ENCODE measurements around the gene KDM5B.

Gene KDM5B

DNA sequence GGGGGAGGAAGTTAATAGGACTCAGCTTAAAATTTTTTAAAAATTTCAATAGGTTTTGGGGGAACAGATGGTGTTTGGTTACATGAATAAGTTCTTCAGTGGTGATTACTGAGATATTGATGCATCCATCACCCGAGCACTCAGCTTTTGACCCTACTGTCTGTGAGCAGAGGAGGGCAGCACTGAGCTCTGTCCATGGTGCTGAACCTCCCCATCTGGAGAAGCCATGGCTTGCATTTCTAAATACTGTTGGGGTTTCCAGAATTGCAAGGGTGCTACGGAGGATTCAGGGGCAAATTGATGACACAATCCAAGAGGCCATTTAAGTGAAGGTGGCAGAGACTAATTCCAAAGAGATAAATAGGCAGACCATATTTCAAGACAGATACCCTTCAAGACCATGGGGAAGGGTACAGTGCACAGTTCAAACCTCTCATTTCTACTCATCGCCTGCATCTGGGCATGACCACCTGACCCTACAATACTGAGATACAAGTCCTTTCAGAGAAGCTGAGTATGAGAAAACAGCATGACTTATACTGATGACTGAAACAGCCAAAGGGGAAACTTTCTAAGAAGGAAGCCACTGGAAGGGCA, 115.2 kb downstream of the KDM5B start:
- Mint-ChIP-seq H3K27ac (peak overlapping the region; percentile 91), H3K4me3 (no peak overlapping the region), H3K9me3 (peaks cover 9% of the 10 kb centered on the region), H3K27me3 (peaks cover 28% of the 10 kb centered on the region), H3K4me1 (no peaks in the 10 kb centered on the region), H3K36me3 (no peaks in the 10 kb centered on the region)

DNA sequence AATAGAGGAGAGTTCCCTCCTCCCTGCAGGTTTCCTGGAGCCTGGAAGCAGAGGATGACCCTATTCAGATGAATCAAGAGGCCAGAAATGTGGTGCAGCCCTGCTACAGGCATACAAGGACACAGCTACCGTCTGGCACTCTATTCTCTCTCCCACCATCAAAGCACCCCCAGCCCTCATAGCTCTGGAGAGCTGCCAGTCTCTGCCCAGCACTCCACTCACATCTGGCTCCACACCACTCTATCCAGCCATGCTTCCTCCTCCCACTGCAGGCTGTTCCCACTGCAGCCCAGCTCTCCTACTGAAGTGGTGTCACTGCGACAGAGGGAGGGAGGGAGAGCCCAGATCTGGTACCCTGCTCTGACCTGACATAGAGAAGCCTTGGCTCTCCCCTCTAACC, 116.4 kb downstream of the KDM5B start:
- peaks cover 9% of the 10 kb centered on the region for H3K9me3 Mint-ChIP-seq
- no peak overlapping the region for H3K27ac Mint-ChIP-seq
- no peaks in the 10 kb centered on the region for H3K4me1 Mint-ChIP-seq
- H3K36me3 Mint-ChIP-seq: no peaks in the 10 kb centered on the region
- H3K27me3 Mint-ChIP-seq: peaks cover 31% of the 10 kb centered on the region
- no peak overlapping the region for H3K4me3 Mint-ChIP-seq

DNA sequence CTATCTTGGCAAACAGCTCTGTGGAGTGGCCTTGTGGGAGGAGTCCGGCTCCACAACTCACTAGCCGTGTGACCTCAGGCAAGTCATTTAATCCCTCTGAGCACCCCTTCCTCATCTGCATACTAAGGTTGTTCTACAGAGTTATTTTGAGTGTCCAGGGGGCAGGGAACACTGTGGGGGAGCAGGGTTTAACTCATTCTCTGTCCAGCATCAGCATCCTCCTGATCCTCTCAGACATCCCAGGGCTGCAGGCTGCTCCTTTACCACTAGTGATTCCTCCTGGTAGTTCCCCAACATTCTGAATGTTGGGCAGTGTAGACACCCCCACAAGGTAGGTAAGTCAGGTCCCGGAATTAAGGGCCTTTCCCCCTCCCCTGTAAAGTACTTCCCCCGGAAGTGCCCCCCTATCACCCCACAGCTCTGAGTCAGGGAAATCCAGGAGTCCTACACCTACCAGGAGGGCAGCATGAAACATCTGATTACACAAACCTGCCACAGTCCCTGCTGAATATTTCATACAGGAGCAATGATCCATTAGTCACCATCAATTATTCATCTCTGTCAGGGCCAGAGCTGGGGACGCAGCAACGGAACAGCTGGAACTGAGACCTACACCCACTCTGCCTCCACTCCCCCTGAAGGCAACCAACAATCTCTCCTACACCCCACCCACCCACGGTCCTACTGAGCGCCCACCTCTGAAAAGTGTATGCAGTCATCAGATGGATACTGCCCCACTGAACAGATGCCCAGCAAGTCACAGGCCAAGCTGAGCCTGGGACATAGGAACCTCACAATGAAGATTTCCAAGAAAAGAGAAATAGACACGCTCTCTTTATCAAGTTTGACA, 118.5 kb downstream of the KDM5B start:
- H3K27ac Mint-ChIP-seq: no peak overlapping the region
- H3K9me3 Mint-ChIP-seq: peaks cover 5% of the 10 kb centered on the region
- no peaks in the 10 kb centered on the region for H3K36me3 Mint-ChIP-seq
- no peaks in the 10 kb centered on the region for H3K4me1 Mint-ChIP-seq
- no peak overlapping the region for H3K4me3 Mint-ChIP-seq
- H3K27me3 Mint-ChIP-seq: peaks cover 33% of the 10 kb centered on the region

DNA sequence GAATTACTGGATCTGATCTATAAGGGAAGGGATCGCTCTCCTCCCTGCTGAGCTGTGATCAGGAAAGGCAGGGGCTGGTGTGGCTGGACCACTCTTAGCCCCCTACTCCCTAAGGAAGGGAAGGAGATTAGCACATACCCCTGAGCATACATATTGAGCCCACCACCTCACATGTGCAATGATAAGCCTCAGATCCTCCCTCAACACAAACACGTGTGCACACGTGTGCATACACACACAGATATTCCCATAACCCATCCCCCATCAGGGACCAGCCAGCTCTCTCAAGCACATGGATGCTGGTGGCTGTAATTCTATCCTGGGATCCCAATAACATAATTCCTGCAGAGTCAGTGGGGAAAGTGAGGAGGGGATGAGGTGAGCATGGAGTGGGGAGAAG, 119.1 kb downstream of the KDM5B start:
- no peak overlapping the region for H3K4me3 Mint-ChIP-seq
- peaks cover 5% of the 10 kb centered on the region for H3K9me3 Mint-ChIP-seq
- H3K4me1 Mint-ChIP-seq: no peaks in the 10 kb centered on the region
- no peak overlapping the region for H3K27ac Mint-ChIP-seq
- peaks cover 32% of the 10 kb centered on the region for H3K27me3 Mint-ChIP-seq
- H3K36me3 Mint-ChIP-seq: no peaks in the 10 kb centered on the region

DNA sequence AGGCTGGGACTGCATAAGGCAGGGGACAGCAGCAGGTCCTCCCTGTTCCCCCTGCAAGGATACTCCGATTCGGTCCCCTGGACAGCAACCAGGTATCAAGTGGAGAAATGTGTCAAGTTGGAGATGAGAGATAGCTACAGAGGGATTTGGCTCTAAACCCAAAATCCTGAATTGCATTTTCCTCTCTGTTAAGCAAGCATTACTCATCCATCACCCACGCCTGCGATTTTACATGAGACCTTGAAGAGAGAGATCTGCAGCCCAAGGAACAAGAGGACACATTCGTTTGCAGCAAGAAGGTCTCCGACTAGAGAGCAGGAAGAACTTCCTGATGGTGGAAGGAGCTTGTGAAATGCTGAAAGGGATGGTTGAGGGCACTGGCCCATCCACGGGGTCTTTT, 119.8 kb downstream of the KDM5B start:
- peaks cover 5% of the 10 kb centered on the region for H3K9me3 Mint-ChIP-seq

DNA sequence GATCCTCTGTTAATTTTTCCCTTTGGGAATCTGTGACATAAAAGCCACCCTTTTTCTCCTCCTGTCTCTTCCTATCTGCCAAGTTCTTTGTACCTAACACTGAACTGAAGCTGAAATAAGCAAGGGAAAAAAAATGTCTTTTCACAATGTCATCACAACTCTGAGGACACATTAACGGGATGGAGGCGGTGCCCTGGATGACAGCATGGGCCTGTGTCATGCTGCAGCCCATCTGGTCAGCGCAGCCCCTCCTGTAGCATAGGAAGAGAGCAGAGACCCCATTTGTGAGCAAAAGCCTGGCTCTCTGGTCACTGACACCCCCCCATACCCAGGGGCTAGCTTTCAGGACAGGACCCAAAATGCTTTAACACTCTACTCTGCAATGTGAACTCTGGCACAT, 120.4 kb downstream of the KDM5B start:
- Mint-ChIP-seq H3K27me3 (peaks cover 29% of the 10 kb centered on the region), H3K4me1 (no peaks in the 10 kb centered on the region), H3K27ac (no peak overlapping the region), H3K36me3 (no peaks in the 10 kb centered on the region), H3K4me3 (no peak overlapping the region), H3K9me3 (peaks cover under 1% of the 10 kb centered on the region)

More for the DNA sequence above, 119.8 kb downstream of the KDM5B start:
- H3K27me3 Mint-ChIP-seq: peaks cover 31% of the 10 kb centered on the region
- H3K4me3 Mint-ChIP-seq: no peak overlapping the region
- no peaks in the 10 kb centered on the region for H3K36me3 Mint-ChIP-seq
- H3K4me1 Mint-ChIP-seq: no peaks in the 10 kb centered on the region
- H3K27ac Mint-ChIP-seq: no peak overlapping the region

DNA sequence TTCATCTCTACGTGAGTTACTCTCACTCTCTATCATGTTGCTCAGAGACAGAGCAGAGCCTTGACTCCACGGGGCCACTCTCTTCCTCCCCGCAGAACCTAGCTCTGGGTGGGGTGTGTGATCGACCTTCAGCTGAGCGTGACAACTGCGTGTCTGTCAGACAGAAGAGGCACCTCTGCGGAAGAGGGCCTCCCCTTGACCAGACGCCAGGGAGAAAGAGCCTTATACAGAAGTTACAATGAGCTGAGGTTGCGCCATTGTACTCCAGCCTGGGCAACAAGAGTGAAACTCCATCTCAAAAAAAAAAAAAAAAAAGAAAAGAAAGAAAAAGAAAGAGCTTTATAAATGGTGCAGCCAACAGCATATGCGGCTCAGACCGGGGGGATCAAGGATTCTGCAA, 120.9 kb downstream of the KDM5B start:
- H3K27me3 Mint-ChIP-seq: peaks cover 29% of the 10 kb centered on the region
- H3K36me3 Mint-ChIP-seq: no peaks in the 10 kb centered on the region
- no peak overlapping the region for H3K27ac Mint-ChIP-seq
- H3K4me3 Mint-ChIP-seq: no peak overlapping the region
- no peaks in the 10 kb centered on the region for H3K4me1 Mint-ChIP-seq
- H3K9me3 Mint-ChIP-seq: no peaks in the 10 kb centered on the region

DNA sequence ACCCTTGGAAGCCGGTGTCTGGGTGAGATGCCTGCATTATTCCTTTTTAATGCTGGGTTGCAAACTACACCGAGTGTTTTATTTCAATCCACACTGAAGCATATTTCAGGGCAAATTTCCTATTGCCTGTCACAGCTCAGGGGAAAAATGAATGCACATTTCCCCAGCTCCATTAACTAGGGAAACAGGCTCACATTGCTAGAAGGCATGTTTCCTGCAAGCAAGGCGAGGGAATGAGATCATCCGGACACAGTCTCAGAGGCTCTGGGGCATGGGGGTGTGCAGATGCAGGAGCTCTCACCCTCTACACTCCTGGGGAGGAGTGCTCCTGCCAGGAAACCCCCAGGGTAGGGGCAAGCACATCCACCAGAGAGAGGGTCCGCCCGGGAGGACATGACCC, 122.6 kb downstream of the KDM5B start:
- Mint-ChIP-seq H3K9me3 (no peaks in the 10 kb centered on the region), H3K4me3 (no peak overlapping the region), H3K27ac (no peak overlapping the region), H3K4me1 (no peaks in the 10 kb centered on the region), H3K36me3 (no peaks in the 10 kb centered on the region), H3K27me3 (peaks cover 27% of the 10 kb centered on the region)

DNA sequence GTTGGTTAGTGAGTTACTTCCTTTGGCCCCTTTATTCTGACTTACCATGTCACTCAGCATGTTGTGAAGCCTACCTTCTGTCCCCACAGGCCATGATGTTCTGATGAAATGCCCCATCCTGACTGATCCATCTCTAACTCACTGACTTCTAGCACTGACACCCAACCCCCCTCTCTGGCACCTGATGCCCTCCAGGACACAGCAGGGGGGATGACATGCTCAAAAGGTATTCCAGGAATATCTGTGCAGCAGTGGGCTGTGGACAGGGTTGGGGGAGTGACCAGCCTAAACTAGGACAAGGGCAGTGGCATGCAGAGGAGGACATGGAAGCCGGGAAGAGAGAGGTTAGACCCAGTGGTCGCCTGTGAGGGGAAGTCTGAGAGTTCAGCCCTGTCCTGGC, 123.5 kb downstream of the KDM5B start:
- Mint-ChIP-seq H3K4me3 (no peak overlapping the region), H3K27me3 (peaks cover 26% of the 10 kb centered on the region)

DNA sequence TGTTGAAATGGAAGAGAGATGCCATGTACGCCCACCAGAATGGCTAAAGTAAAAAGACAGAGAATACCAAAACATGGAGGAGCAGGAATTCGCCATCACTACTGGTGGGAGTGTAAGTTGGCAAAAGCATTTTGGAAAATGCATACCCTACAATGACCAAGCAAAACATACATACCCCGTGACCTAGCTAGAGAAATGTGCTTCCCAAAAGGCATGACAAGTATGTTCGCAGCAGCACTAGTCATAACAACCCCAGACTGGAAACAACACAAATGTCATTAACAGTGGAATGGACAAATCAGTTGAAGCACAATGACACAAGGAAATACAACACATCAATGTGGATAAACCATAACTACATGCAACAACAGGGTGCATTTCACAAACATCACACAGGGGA, 125.2 kb downstream of the KDM5B start:
- H3K4me3 Mint-ChIP-seq: no peak overlapping the region
- H3K9me3 Mint-ChIP-seq: peaks cover 8% of the 10 kb centered on the region
- peaks cover 25% of the 10 kb centered on the region for H3K27me3 Mint-ChIP-seq
- H3K27ac Mint-ChIP-seq: no peak overlapping the region
- peaks cover 7% of the 10 kb centered on the region for H3K36me3 Mint-ChIP-seq
- no peaks in the 10 kb centered on the region for H3K4me1 Mint-ChIP-seq

More for the DNA sequence above, 123.5 kb downstream of the KDM5B start:
- no peaks in the 10 kb centered on the region for H3K36me3 Mint-ChIP-seq
- no peaks in the 10 kb centered on the region for H3K9me3 Mint-ChIP-seq
- no peaks in the 10 kb centered on the region for H3K4me1 Mint-ChIP-seq
- no peak overlapping the region for H3K27ac Mint-ChIP-seq

DNA sequence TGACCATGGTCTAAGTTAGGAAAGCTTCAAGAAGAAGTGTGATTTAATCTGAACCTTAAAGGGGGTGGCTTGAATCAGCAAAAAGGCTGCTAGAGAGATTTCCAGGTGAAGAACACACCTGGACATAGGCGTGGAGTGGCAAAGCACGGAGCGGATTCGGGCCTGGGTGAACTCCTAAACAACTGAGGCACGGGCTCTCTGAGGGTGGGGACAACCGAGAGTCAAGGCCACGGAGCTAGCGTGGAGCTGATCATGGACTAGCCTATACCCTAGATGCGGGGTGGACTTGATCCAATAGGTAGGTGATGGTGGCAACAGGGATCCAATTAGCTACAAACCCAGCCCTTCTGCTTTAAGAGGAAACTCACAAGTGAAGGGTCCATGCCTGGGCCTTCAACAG, 125.7 kb downstream of the KDM5B start:
- Mint-ChIP-seq H3K9me3 (peaks cover 8% of the 10 kb centered on the region), H3K27me3 (peaks cover 23% of the 10 kb centered on the region), H3K4me1 (no peaks in the 10 kb centered on the region), H3K36me3 (peaks cover 7% of the 10 kb centered on the region), H3K4me3 (no peak overlapping the region), H3K27ac (no peak overlapping the region)

DNA sequence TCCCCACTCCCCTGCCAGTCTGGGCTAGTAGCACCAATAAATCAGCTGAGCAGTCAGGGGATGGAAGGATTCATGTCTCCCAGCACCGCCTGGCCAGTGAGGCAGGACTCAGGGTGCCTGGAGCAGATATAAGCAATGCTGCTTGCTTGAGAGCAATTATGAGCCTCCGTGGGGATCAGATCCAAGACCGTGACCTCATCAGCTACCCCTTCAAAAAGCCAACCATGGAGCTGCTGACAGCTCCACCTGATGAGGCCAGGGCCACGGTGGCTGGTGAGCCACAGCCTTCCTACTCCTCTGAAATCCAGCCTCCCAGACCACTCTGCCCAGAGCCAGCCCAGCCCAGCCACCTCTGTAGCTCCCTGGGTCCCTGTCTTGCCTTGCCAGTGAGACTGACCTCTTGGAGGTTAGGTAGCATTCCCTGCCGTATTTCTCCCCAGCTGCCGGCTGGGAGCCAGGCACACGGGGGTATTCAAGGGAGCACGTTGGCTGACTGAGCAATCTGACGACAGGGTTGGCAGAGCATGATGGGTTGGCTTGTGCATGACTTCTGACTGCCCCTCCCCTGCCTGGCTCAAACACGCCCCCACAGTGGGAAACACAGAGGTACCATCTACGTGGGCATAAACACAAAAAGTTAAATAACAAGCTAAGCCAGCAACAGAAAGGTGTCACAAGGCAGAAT, 126.3 kb downstream of the KDM5B start:
- Mint-ChIP-seq H3K36me3 (peaks cover 7% of the 10 kb centered on the region), H3K27me3 (peaks cover 20% of the 10 kb centered on the region), H3K4me3 (no peak overlapping the region), H3K4me1 (no peaks in the 10 kb centered on the region), H3K9me3 (peaks cover 8% of the 10 kb centered on the region), H3K27ac (no peak overlapping the region)

DNA sequence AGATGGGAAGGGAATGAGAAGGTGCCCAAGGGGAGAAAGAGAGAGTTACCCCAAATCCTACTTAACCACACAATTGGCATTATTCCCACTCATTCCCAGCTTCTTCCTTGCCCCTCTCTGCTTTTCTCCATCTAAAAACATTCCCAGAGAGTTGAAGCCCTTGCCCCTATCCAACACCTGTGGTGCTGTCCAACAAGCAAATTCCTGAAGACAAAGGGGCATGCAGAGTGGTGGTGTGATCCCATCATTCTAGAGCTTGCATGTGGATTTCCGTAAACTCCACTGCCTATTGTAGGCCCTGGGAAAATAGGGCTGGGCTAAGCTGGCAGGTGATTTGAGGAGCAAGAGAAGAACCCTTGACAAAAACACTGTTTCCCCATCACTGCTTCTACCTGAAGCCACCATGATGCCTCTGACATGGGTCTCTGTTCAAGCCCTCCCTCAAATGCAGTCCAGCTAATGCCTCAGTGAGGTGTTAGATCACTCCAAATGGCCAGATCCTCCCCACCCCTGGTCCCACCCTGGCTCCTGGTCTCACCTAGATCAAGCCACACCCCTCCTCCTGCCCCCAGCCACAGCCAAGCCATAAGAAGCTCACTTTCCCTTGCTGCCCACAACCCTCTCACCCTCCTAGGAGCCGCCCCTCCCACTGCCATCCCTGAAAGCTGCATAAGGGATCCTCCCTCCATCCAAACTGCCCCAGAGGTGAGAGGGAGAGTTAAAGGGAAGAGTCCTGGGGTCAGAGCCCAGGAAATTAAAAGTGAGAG, 127.5 kb downstream of the KDM5B start:
- H3K27ac Mint-ChIP-seq: no peak overlapping the region
- H3K4me1 Mint-ChIP-seq: no peaks in the 10 kb centered on the region
- H3K36me3 Mint-ChIP-seq: peaks cover 7% of the 10 kb centered on the region
- H3K9me3 Mint-ChIP-seq: peaks cover 8% of the 10 kb centered on the region
- H3K4me3 Mint-ChIP-seq: no peak overlapping the region
- H3K27me3 Mint-ChIP-seq: peaks cover 16% of the 10 kb centered on the region

DNA sequence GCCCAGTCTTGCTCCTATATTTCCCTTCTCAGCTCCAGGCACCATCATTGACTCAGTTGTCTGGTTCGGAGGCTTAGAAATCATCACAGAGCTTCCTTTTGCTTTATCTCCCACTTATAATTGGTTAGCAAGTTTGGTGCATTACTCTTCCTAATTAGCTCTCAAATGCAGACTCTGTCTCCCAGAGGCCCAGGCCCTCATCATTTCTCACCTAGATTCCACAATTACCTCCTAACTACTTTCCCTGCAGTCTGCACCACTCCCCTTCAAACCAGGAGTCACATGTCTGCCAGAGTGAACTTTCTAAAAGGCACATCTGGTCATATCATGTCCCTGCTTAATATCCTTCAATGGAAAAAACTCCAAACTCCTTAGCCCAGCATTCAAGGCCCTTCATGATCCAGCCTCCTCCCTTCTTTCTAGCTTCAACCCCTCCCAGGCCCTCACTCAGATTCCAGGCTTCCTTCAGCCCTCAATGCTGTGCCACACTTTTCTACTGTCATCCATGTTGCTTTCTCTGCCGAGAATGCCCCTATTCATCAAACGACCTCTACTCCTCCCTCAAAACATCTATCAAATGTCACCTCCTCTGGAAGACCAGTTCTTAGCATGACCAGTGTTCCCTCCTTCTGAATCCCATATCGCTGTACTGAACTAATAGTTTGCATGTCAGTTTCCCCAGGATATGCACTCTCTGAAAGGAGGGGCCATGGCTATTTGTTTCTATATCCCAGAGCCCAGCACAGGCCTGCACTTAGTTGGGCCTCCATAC, 128.6 kb downstream of the KDM5B start:
- peaks cover 7% of the 10 kb centered on the region for H3K36me3 Mint-ChIP-seq
- no peak overlapping the region for H3K27ac Mint-ChIP-seq
- H3K27me3 Mint-ChIP-seq: peaks cover 17% of the 10 kb centered on the region
- H3K4me1 Mint-ChIP-seq: no peaks in the 10 kb centered on the region
- no peak overlapping the region for H3K4me3 Mint-ChIP-seq
- H3K9me3 Mint-ChIP-seq: peaks cover 8% of the 10 kb centered on the region

DNA sequence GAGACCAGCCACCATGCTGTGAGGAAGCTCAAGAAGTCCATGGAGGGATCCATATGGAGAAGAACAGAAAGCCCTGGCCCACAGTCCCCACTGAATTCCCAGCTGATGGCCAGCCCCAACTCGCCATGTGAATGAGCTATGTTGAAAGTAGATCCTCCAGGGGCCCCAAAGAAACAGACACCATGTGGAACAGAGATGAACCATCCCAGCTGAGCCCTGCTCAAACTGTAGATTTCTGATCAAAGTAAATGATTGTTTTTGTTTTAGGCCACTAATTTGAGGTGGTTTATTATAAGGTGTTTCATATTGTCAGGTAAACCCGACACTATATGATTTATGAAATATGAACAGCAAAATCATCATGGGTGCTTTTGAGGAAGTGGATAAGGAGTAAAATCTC, 130.8 kb downstream of the KDM5B start:
- Mint-ChIP-seq H3K27me3 (peaks cover 20% of the 10 kb centered on the region), H3K4me3 (no peak overlapping the region), H3K9me3 (peaks cover 11% of the 10 kb centered on the region), H3K4me1 (no peaks in the 10 kb centered on the region), H3K36me3 (peaks cover 8% of the 10 kb centered on the region), H3K27ac (no peak overlapping the region)
